Measurements from ENCODE around the gene CDA.

CDA gene

DNA sequence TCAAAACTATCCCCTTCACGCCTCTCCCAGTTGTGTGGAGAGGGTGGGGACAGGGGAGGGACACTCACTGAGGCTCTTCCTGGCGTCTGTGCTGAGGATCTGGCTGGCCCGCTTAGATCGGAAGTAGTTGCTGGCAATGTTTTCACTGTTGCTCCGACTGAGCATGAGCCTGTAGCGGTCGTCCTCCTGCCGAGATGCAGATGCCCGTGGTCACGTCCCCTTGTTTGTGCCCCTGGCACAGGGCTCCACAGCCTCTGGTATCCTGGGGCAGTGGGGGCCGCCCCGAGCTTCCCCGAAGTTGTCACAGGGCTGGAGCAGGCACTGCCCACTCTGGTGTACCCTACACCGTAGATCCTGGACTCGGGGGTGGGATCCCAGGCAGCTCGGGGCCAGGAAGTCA is 77.2 kb downstream of the CDA start:
- H3K36me3 ChIP-seq (ENCODE audit: low read length), result no peaks in the 10 kb centered on the region
- H3K27me3 ChIP-seq (ENCODE audit: low read length), result no peaks in the 10 kb centered on the region
- no peak overlapping the region for H3K4me2 ChIP-seq (ENCODE audit: low read depth, low read length, poor library complexity, severe bottlenecking)
- no peak overlapping the region for H3K4me3 ChIP-seq (ENCODE audit: insufficient read depth, low read length, poor library complexity, severe bottlenecking)
- no peaks in the 10 kb centered on the region; the same call in 1 of the 2 replicates for H3K79me2 ChIP-seq (ENCODE audit: insufficient read depth, low read length)
- H3K9me2 ChIP-seq (replicated peaks; ENCODE audit: insufficient read depth, low read length), result no peaks in the 10 kb centered on the region
- no peak overlapping the region for H3K27ac ChIP-seq (ENCODE audit: low read depth, low read length)
- H2AFZ ChIP-seq (ENCODE audit: low read depth, low read length, severe bottlenecking), result no peak overlapping the region
- no peak for TF ChIP-seq EZH2phosphoT487 (conservative IDR thresholded peaks at IDR 0.05; ENCODE audit: low read length)
- TF ChIP-seq, protein P1, sequence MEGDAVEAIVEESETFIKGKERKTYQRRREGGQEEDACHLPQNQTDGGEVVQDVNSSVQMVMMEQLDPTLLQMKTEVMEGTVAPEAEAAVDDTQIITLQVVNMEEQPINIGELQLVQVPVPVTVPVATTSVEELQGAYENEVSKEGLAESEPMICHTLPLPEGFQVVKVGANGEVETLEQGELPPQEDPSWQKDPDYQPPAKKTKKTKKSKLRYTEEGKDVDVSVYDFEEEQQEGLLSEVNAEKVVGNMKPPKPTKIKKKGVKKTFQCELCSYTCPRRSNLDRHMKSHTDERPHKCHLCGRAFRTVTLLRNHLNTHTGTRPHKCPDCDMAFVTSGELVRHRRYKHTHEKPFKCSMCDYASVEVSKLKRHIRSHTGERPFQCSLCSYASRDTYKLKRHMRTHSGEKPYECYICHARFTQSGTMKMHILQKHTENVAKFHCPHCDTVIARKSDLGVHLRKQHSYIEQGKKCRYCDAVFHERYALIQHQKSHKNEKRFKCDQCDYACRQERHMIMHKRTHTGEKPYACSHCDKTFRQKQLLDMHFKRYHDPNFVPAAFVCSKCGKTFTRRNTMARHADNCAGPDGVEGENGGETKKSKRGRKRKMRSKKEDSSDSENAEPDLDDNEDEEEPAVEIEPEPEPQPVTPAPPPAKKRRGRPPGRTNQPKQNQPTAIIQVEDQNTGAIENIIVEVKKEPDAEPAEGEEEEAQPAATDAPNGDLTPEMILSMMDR (IDR thresholded peaks at IDR 0.05; ENCODE audit: insufficient read depth, low read length, poor library complexity, severe bottlenecking), result no peak
- H3K9me3 ChIP-seq (ENCODE audit: insufficient read depth, low read length), result no peaks in the 10 kb centered on the region; the same call in 1 of the 2 replicates
- no peaks in the 10 kb centered on the region for H3F3A ChIP-seq (ENCODE audit: insufficient read depth)
- no peaks in the 10 kb centered on the region for H4K20me1 ChIP-seq (ENCODE audit: low read depth, low read length)
- no peak overlapping the region for H3K9ac ChIP-seq (ENCODE audit: low read length)

DNA sequence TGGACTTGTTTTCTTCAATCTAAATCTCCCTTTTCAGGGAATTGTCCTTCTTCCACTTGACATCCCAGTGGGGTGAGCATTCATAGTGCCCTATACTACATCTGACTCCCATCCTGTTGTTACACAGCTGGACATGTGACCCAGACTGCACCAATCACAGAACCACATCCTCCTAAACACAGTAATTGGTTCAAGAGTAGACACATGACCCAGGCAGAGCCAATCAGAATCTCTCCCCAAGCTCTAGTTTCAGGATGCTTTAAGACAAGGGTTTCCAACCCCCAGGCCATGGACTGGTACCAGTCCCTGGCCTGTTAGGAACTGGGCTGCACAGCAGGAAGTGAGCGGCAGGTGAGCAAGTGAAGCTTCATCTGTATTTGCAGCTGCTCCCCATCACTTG is 77.9 kb downstream of the CDA start:
- no peaks in the 10 kb centered on the region for H3K27me3 ChIP-seq (ENCODE audit: low read length)
- H4K20me1 ChIP-seq (ENCODE audit: low read depth, low read length), result no peaks in the 10 kb centered on the region
- no peak overlapping the region for H3K4me2 ChIP-seq (ENCODE audit: low read depth, low read length, poor library complexity, severe bottlenecking)
- TF ChIP-seq, protein P1 (IDR thresholded peaks at IDR 0.05; ENCODE audit: insufficient read depth, low read length, poor library complexity, severe bottlenecking), result no peak
- no peak for TF ChIP-seq EZH2phosphoT487 (conservative IDR thresholded peaks at IDR 0.05; ENCODE audit: low read length)
- no peak overlapping the region for H3K27ac ChIP-seq (ENCODE audit: low read depth, low read length)
- peak overlapping the region; percentile 86 for H2AFZ ChIP-seq (ENCODE audit: low read depth, low read length, severe bottlenecking)
- no peaks in the 10 kb centered on the region for H3K79me2 ChIP-seq (ENCODE audit: insufficient read depth, low read length)
- H3K4me3 ChIP-seq (ENCODE audit: insufficient read depth, low read length, poor library complexity, severe bottlenecking), result no peak overlapping the region
- no peaks in the 10 kb centered on the region for H3K36me3 ChIP-seq (ENCODE audit: low read length)
- H3K9me3 ChIP-seq (ENCODE audit: insufficient read depth, low read length), result no peaks in the 10 kb centered on the region; the same call in 1 of the 2 replicates
- no peaks in the 10 kb centered on the region for H3F3A ChIP-seq (ENCODE audit: insufficient read depth)
- no peak overlapping the region for H3K9ac ChIP-seq (ENCODE audit: low read length)
- H3K9me2 ChIP-seq (replicated peaks; ENCODE audit: insufficient read depth, low read length), result no peaks in the 10 kb centered on the region

All from SU-DHL-6 (cell line).